Anterior cingulate cortex (tissue), 58 donors: ENCODE measurements around the gene NTPCR.

Experiments
- DNase-seq, 58 donors: peaks; one replicate each; lab custom pipeline; 2025; lab: John Stamatoyannopoulos, UW

The NTPCR gene

GRCh38 chr1:232956081-232956480, 5.7 kb downstream of the NTPCR start:
- no peak for DNase-seq

- DNase-seq = no peak
These were observed 7.7 kb downstream of the NTPCR start for GRCh38 chr1:232958067-232958466.

GRCh38 chr1:232962761-232963745, 12.6 kb downstream of the NTPCR start:
- no peak for DNase-seq

- no peak for DNase-seq
These were observed 14.2 kb downstream of the NTPCR start for GRCh38 chr1:232964601-232965000.

GRCh38 chr1:232965124-232965911, 14.9 kb downstream of the NTPCR start:
- DNase-seq = no peak

GRCh38 chr1:232965912-232966217, 15.5 kb downstream of the NTPCR start:
- DNase-seq = no peak

GRCh38 chr1:232966663-232967062, 16.3 kb downstream of the NTPCR start:
- DNase-seq = no peak

GRCh38 chr1:232968391-232968790, 18.0 kb downstream of the NTPCR start:
- DNase-seq = no peak

GRCh38 chr1:232968965-232969364, 18.6 kb downstream of the NTPCR start:
- peak in 7 of 58 donors; percentile 6 to 32 (median 14) for DNase-seq

- DNase-seq = no peak
These were observed 19.4 kb downstream of the NTPCR start for GRCh38 chr1:232969799-232970198.

- DNase-seq = no peak
These were observed 20.1 kb downstream of the NTPCR start for GRCh38 chr1:232970508-232970907.

GRCh38 chr1:232973652-232974611, 23.5 kb downstream of the NTPCR start:
- no peak for DNase-seq

GRCh38 chr1:232974971-232975370, 24.6 kb downstream of the NTPCR start:
- DNase-seq = no peak

- no peak for DNase-seq
These were observed 27.8 kb downstream of the NTPCR start for GRCh38 chr1:232978091-232978634.

- DNase-seq = no peak
These were observed 28.4 kb downstream of the NTPCR start for GRCh38 chr1:232978815-232979214.

- no peak for DNase-seq
These were observed 29.1 kb downstream of the NTPCR start for GRCh38 chr1:232979558-232979957.

- DNase-seq = peak in 19 of 58 donors; percentile 11 to 65 (median 43)
These were observed 30.1 kb downstream of the NTPCR start for GRCh38 chr1:232980355-232980978.

- DNase-seq = no peak
These were observed 30.7 kb downstream of the NTPCR start for GRCh38 chr1:232980986-232981560.

GRCh38 chr1:232982238-232982944, 32.0 kb downstream of the NTPCR start:
- DNase-seq = no peak
